ENCODE results near the gene UGT1A9. TPM values are rescaled to one million over a fixed set of nuclear protein-coding genes. Genes with fewer than 3 reads are reported as not detected.

The UGT1A9 gene
- total RNA-seq, 1 experiment from 2014 or later, result not detected

- Histone ChIP-seq H3K27me3 (peaks cover 8% of the 10 kb centered on the region; the same call in 1 of the 2 replicates), H3K4me1 (no peaks in the 10 kb centered on the region), H3K4me3 (no peak overlapping the region), H3K9me3 (replicated peaks) (no peaks in the 10 kb centered on the region), H3K36me3 (no peaks in the 10 kb centered on the region), H3K27ac (no peak overlapping the region)
- no peak for DNase-seq
These were observed 102.2 kb downstream of the UGT1A9 start for GRCh38 chr2:233773854-233774253.

DNA sequence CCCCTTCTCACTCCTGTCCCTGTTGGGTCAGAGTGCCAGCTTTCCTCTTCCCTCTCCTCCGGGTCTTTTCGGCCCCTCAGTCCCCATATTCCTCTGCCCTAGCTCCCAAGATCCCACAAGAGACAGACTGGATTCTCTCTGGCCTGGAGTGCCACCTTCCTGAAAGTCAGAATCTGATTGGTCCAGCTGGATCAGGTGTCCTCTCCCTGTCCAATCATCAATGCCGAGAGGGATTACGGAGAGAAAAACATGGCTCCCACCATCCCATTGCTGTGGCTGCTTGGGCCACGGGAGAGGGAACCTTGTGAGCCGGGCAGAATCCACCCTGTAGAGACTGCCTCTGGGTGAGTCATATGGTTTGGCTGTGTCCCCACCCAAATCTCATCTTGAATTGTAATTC is 103.7 kb downstream of the UGT1A9 start:
- Histone ChIP-seq H3K4me3 (no peak overlapping the region), H3K4me1 (no peaks in the 10 kb centered on the region), H3K36me3 (no peaks in the 10 kb centered on the region), H3K27me3 (0 out of 2 replicates have a peak, but pooled peaks cover 4% of the 10 kb centered on the region), H3K27ac (no peak overlapping the region), H3K9me3 (replicated peaks) (no peaks in the 10 kb centered on the region)
- no peak for DNase-seq

DNA sequence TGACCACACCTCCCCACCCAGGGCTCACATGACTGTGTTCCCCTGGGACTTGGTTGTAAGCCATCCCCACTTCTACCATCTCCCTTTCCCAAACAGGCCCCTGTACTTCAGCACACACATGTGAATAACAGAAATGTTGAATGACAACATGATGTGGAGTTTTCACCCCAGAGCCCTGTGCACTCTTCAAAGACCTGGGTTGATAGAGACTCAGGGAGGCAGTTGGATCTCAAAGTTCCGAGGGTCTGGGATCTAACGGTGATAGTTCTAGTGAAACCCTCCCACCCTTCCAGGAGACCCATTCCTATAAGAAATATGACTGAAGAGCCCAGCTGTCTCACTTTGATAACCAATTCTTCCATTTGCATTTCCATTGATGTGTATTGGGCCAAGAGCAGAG is 106.3 kb downstream of the UGT1A9 start, which contains the start of gene MROH2A:
MROH2A (plus strand) TSS at position 301 of the 400 bp plus-strand sequence. CDS start 1,029 bp downstream, outside the sequence.
- H3K4me3 ChIP-seq, result no peak within 1 kb of the TSS
- no peaks in the 10 kb centered on the region for H3K4me1 ChIP-seq
- no peak within 1 kb of the TSS for H3K27ac ChIP-seq
- no peaks in the 10 kb centered on the region for H3K9me3 ChIP-seq (replicated peaks)
- no peaks in the 10 kb centered on the region for H3K27me3 ChIP-seq
- DNase-seq, result no peak
- no peaks in the 10 kb centered on the region for H3K36me3 ChIP-seq

DNA sequence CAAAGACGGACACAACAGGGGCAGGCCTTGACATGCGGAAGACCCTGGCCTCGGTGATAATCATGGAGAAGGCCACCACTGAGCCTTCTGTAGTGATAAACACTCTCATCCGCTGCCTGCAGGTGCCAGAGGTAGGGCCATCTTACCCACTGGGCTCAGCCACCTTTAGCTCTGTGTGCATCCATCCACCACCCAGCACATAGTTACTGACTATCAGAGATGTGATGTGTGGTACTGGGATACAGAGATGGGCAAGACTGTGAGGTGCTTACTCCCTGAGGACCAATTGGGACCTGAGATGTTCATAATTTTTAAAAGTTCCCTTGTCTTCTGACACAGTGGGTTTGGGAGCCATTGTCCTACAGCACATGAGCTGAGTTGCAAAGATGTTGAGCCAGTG is 108.0 kb downstream of the UGT1A9 start:
- no peak overlapping the region for H3K4me3 ChIP-seq
- no peak for DNase-seq
- no peaks in the 10 kb centered on the region for H3K9me3 ChIP-seq (replicated peaks)
- H3K27me3 ChIP-seq, result no peaks in the 10 kb centered on the region
- no peaks in the 10 kb centered on the region for H3K36me3 ChIP-seq
- no peaks in the 10 kb centered on the region for H3K4me1 ChIP-seq
- no peak overlapping the region for H3K27ac ChIP-seq

- no peak for DNase-seq
- Histone ChIP-seq H3K9me3 (replicated peaks) (no peaks in the 10 kb centered on the region), H3K4me1 (no peaks in the 10 kb centered on the region), H3K4me3 (no peak overlapping the region), H3K36me3 (no peaks in the 10 kb centered on the region), H3K27me3 (no peaks in the 10 kb centered on the region), H3K27ac (no peak overlapping the region)
These were observed 109.1 kb downstream of the UGT1A9 start for GRCh38 chr2:233780771-233781170.

DNA sequence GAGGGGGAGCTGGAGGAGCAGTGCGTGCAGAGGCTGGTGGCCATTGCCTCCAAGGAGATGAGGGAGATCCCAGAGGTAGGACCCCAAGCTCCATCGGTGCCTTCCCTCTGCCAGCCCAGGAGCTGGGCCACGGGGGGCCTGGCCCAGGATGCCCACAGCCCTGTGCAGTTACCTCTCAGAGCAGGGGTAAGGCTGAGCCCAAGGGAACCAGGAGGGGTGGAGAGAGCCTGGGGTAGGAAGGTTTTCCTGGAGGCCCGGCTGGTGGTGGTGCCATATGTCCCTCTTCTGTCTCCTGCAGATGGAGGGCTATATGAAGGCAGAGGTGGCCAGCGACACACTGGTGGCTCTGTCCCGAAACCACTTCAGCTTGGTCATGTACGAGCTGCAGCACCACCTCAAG is 117.9 kb downstream of the UGT1A9 start:
- Histone ChIP-seq H3K4me3 (no peak overlapping the region), H3K4me1 (no peaks in the 10 kb centered on the region)
- no peak for DNase-seq

DNA sequence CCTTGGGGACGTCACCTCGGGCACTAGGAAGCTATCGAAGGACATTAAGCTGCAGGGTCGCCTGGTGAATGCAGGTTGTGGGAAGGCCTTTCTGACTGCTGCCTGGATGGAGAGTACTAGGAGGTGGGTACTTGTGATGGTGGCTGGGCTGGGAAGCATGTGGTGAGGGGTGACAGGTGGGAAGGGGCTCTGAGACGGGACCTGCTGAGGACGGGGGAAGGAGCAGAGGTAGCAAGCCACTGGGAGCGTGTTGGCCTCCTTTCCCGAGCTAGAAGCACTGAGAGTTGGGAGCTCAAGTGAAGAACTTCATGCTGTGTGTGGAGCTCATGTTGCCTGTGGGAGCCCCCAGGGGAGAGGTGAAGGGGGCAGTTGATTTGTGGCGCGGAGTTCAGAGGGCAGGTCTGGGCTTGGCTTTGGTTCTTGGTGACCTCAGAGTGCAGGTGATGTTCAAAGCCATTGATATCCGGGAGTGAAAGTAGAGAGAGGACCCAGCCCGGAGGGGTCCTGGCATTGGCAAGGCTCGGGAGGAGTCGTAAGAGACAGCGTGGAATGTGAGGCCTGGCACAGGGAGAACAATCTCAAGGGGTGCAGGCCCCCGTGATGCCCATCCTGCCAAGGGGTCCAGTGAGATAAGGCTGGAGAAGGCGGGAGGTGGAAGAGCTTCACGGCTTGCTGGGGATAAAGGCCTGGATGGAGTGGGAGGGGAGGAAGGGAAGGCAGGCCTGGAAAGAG is 119.6 kb downstream of the UGT1A9 start:
- DNase-seq, result no peak
- no peaks in the 10 kb centered on the region for H3K4me1 ChIP-seq
- H3K27me3 ChIP-seq, result no peaks in the 10 kb centered on the region
- H3K27ac ChIP-seq, result no peak overlapping the region
- H3K9me3 ChIP-seq (replicated peaks), result no peaks in the 10 kb centered on the region
- no peaks in the 10 kb centered on the region for H3K36me3 ChIP-seq
- no peak overlapping the region for H3K4me3 ChIP-seq

More for the DNA sequence above, 117.9 kb downstream of the UGT1A9 start:
- Histone ChIP-seq H3K27ac (no peak overlapping the region), H3K27me3 (no peaks in the 10 kb centered on the region), H3K36me3 (no peaks in the 10 kb centered on the region), H3K9me3 (replicated peaks) (no peaks in the 10 kb centered on the region)

DNA sequence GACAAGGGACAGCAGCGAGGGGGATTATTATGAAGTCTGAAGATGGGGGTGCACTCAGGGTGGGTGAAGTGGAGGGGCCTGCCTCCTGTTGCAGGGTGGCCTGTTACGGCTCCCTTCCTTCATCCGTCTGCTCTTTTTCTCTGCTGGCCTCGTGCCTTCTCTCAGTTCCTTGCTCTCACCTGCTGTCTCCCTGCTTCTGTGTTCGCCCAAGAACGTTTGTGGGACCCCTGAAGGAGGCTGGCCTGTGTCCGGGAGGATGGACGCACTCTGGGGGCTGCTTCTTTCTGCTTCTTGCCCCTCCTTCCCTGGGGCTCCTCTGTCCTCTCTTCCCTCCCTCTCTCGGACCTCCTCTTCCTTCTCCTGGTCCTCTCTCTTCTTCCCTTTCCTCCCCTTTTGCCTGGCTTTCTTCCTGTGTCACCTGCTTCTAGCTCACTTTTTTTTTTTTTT is 120.2 kb downstream of the UGT1A9 start:
- Histone ChIP-seq H3K9me3 (replicated peaks) (no peaks in the 10 kb centered on the region), H3K36me3 (no peaks in the 10 kb centered on the region), H3K27me3 (no peaks in the 10 kb centered on the region), H3K27ac (no peak overlapping the region), H3K4me3 (no peak overlapping the region), H3K4me1 (no peaks in the 10 kb centered on the region)
- no peak for DNase-seq

DNA sequence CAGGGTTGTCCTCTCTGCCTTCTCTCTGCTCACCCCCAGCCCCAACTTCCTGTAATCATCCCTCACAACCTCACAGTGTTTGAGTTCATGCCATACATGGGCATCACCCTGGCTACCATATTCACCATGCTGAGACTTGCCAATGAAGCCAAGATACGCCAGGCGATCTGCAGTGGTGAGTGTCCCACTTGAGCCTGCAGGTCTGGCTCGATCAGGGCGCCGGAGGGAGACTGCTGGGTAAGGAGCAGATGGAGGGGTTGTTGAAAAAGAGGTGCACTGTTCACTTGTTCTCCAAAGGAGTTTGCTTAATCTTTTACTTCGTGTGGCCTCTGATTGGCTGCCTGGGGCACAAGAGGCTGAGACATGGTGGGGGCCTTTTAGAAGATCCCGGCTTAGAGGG is 121.0 kb downstream of the UGT1A9 start:
- no peaks in the 10 kb centered on the region for H3K9me3 ChIP-seq (replicated peaks)
- no peaks in the 10 kb centered on the region for H3K27me3 ChIP-seq
- H3K36me3 ChIP-seq, result no peaks in the 10 kb centered on the region
- DNase-seq, result no peak
- H3K4me1 ChIP-seq, result no peaks in the 10 kb centered on the region
- H3K27ac ChIP-seq, result no peak overlapping the region
- H3K4me3 ChIP-seq, result no peak overlapping the region

DNA sequence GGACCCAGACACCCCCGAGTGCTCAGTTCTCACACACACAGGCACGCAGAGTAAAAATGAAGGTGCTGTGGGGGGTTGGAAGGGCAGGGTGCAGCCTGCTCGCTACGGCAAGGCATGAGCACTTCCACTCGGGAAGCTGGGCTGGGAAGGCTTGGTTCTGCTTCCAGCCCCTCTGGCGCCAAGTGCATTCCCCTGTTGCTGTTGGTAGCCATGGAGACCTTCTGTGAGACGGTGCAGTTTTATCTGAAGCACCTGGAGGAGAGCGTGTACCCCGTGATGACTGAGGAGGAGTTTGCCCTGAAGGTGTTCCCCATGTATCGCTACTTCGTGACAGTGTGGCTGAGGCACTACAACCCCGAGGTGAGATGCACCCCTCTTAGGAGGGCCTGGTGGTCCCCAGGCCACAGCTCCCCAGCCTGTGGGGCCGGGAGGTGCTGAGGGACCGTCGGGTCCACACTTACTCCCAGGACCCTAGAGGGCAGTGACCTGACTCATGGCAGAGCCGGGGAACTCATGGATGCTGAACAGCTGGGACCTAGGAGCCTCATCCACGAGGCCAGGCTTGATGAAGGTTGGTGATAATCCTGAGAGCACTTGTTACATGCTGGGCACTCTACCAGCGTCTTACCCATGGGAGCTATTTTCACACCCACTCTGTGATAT is 121.9 kb downstream of the UGT1A9 start:
- DNase-seq, result no peak
- Histone ChIP-seq H3K27me3 (no peaks in the 10 kb centered on the region; the same call in 1 of the 2 replicates), H3K4me3 (no peak overlapping the region), H3K27ac (no peak overlapping the region), H3K36me3 (no peaks in the 10 kb centered on the region), H3K4me1 (no peaks in the 10 kb centered on the region), H3K9me3 (replicated peaks) (no peaks in the 10 kb centered on the region)

GRCh38 chr2:233794128-233794658 is 122.5 kb downstream of the UGT1A9 start:
- Histone ChIP-seq H3K9me3 (replicated peaks) (no peaks in the 10 kb centered on the region), H3K36me3 (no peaks in the 10 kb centered on the region), H3K4me1 (no peaks in the 10 kb centered on the region), H3K27me3 (no peaks in the 10 kb centered on the region; the same call in 1 of the 2 replicates), H3K27ac (no peak overlapping the region), H3K4me3 (no peak overlapping the region)
- DNase-seq, result no peak

- Histone ChIP-seq H3K36me3 (no peaks in the 10 kb centered on the region), H3K4me3 (no peak overlapping the region), H3K27me3 (no peaks in the 10 kb centered on the region; the same call in 1 of the 2 replicates), H3K4me1 (no peaks in the 10 kb centered on the region), H3K9me3 (replicated peaks) (no peaks in the 10 kb centered on the region; the same call in 1 of the 2 replicates), H3K27ac (no peak overlapping the region)
- DNase-seq, result no peak
These were observed 124.1 kb downstream of the UGT1A9 start for GRCh38 chr2:233795735-233796171.

DNA sequence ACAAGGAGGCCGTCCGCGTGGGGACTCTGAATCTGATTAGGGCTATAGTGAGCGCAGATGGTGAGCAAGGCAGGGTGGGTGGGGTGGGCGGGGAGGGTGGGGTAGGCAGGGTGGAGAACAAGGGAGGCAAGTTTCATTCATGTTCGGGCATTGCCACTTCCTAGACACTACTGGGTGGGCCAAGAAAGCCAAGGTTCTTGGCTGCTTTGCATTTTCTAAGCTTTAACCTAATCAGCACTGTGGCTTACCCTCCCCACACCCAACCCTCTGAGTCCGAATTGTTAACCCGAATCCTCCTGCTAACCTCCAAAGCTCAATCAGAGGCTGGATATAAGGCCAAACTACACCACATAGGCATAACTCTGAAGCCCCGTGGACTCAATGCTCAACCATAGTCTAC is 124.6 kb downstream of the UGT1A9 start:
- H3K27me3 ChIP-seq, result no peaks in the 10 kb centered on the region; the same call in 1 of the 2 replicates
- no peaks in the 10 kb centered on the region for H3K36me3 ChIP-seq
- H3K4me3 ChIP-seq, result no peak overlapping the region
- no peaks in the 10 kb centered on the region for H3K4me1 ChIP-seq
- no peaks in the 10 kb centered on the region; the same call in 1 of the 2 replicates for H3K9me3 ChIP-seq (replicated peaks)
- DNase-seq, result no peak
- H3K27ac ChIP-seq, result no peak overlapping the region

DNA sequence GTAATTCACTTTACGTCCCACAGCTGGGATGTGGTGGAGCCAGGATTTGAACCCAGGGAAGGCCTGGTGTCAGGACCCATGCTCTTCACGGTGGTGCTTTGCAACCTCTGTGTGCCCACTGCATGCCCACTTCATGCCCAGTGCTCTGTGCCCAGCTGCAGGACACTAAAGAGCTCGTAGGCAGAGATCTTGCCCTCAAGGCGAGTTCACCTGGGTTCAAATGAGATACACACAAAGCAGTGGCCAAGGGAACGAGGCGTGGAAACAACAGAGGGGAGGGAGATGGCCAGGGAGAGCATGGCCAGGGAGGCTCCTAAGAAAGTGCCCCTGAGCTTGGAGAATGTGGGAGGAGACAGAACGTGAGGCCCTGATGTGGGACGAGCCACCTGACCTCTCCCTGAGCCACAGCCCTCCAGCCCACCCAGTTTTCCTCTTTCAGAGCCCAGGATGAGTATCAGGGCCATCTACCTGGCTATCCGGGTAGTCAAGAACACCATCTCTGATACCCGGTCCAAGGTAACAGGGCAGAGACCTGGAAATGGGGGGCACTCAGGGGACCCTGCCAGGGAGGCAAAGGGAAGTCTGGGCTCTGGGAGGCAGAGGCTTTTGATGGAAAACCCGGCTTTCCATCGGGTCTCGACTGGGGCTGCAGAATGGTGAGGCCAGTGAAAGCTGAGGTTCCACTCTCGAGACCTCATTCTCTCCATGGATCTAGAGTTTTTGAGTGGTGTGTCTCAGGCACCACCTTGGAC is 126.8 kb downstream of the UGT1A9 start:
- no peak for DNase-seq
- Histone ChIP-seq H3K27ac (no peak overlapping the region), H3K27me3 (no peaks in the 10 kb centered on the region; the same call in 1 of the 2 replicates), H3K9me3 (replicated peaks) (no peaks in the 10 kb centered on the region; the same call in 1 of the 2 replicates), H3K4me1 (no peaks in the 10 kb centered on the region), H3K36me3 (no peaks in the 10 kb centered on the region), H3K4me3 (no peak overlapping the region)
